ENCODE data around the gene BAIAP3. TPM values are rescaled to one million over a fixed set of nuclear protein-coding genes. Genes with fewer than 3 reads are reported as not detected.
A peak's percentile ranks its signal among the peaks of the same experiment; 100 is the strongest.

BAIAP3 gene
- total RNA-seq, 1 experiment from 2014 or later = not detected

DNA sequence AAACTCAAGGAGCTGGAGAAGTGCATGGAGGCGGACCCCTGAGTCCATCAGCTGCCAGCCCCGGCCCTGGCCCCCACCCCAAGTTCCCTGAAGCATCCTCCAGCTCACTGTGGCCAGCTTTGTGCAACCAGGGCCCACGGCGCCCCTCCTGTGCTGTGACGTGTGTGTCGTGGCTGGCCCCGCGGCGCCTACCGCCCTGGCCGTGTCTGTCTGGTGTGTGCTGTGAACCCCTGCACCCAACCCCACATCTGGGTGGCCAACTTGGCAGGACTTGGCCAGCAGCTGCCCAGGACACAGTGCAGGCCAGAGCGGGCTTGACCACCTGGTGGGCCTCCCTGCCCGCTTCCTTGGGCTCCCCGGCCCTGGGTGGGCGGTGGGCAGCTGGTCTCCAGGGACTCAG is 15.0 kb downstream of the BAIAP3 start:
- Histone ChIP-seq H3K4me2 (ENCODE audit: low read depth, low read length, poor library complexity, severe bottlenecking) (no peak overlapping the region), H3K27me3 (ENCODE audit: low read length) (no peaks in the 10 kb centered on the region), H3K79me2 (ENCODE audit: low read length) (peaks cover 31% of the 10 kb centered on the region), H3K9me3 (ENCODE audit: low read length) (no peaks in the 10 kb centered on the region), H3K36me3 (ENCODE audit: insufficient read depth, low read length) (no peaks in the 10 kb centered on the region), H4K20me1 (ENCODE audit: insufficient read depth, low read depth, low read length) (peaks cover 10% of the 10 kb centered on the region; the same call in 1 of the 2 replicates), H2AFZ (ENCODE audit: low read length) (no peak overlapping the region), H3K9me2 (replicated peaks; ENCODE audit: insufficient read depth, low read length) (no peaks in the 10 kb centered on the region), H3K27ac (ENCODE audit: low read length) (no peak overlapping the region), H3K4me3 (ENCODE audit: low read length) (no peak overlapping the region), H3K9ac (ENCODE audit: low read length) (no peak overlapping the region), H3K4me1 (ENCODE audit: low read length) (peaks cover 25% of the 10 kb centered on the region)
- no peak for DNase-seq

GRCh38 chr16:1348926-1349325 is 15.5 kb downstream of the BAIAP3 start:
- DNase-seq = no peak
- H2AFZ ChIP-seq (ENCODE audit: low read length) = no peak overlapping the region

DNA sequence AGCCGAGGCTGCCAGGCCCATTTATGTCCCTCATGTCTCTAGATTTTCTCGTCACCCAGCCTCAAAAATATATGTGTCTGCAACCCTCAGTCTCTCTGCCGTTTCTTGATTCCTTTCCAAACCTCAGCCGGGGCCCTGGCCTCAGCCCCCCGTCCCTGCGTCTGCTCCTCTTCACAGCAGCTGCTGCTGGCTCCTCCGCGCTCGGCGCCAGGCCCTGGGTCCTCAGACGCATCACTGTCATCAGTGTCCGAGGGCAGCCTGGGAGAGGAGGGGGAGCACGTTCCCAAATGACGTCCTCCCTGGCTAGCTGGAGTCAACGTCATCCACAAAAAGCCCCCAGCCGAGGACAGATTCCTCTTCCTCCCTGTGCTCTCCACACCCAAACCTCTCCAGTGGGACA is 15.9 kb downstream of the BAIAP3 start:
- Histone ChIP-seq H3K4me3 (ENCODE audit: low read length) (no peak overlapping the region), H4K20me1 (ENCODE audit: insufficient read depth, low read depth, low read length) (0 out of 2 replicates have a peak, but pooled peaks cover 7% of the 10 kb centered on the region), H3K9ac (ENCODE audit: low read length) (no peak overlapping the region), H3K79me2 (ENCODE audit: low read length) (peaks cover 39% of the 10 kb centered on the region), H2AFZ (ENCODE audit: low read length) (no peak overlapping the region), H3K27me3 (ENCODE audit: low read length) (no peaks in the 10 kb centered on the region), H3K27ac (ENCODE audit: low read length) (no peak overlapping the region), H3K9me2 (replicated peaks; ENCODE audit: insufficient read depth, low read length) (no peaks in the 10 kb centered on the region), H3K36me3 (ENCODE audit: insufficient read depth, low read length) (no peaks in the 10 kb centered on the region), H3K9me3 (ENCODE audit: low read length) (no peaks in the 10 kb centered on the region), H3K4me2 (ENCODE audit: low read depth, low read length, poor library complexity, severe bottlenecking) (no peak overlapping the region), H3K4me1 (ENCODE audit: low read length) (peaks cover 23% of the 10 kb centered on the region)
- DNase-seq = no peak

More at GRCh38 chr16:1348926-1349325, 15.5 kb downstream of the BAIAP3 start:
- Histone ChIP-seq H4K20me1 (ENCODE audit: insufficient read depth, low read depth, low read length) (0 out of 2 replicates have a peak, but pooled peaks cover 7% of the 10 kb centered on the region), H3K4me2 (ENCODE audit: low read depth, low read length, poor library complexity, severe bottlenecking) (no peak overlapping the region), H3K9me2 (replicated peaks; ENCODE audit: insufficient read depth, low read length) (no peaks in the 10 kb centered on the region), H3K27me3 (ENCODE audit: low read length) (no peaks in the 10 kb centered on the region), H3K9me3 (ENCODE audit: low read length) (no peaks in the 10 kb centered on the region), H3K4me3 (ENCODE audit: low read length) (no peak overlapping the region), H3K79me2 (ENCODE audit: low read length) (peaks cover 36% of the 10 kb centered on the region), H3K36me3 (ENCODE audit: insufficient read depth, low read length) (no peaks in the 10 kb centered on the region), H3K27ac (ENCODE audit: low read length) (no peak overlapping the region), H3K9ac (ENCODE audit: low read length) (no peak overlapping the region), H3K4me1 (ENCODE audit: low read length) (peaks cover 23% of the 10 kb centered on the region)

DNA sequence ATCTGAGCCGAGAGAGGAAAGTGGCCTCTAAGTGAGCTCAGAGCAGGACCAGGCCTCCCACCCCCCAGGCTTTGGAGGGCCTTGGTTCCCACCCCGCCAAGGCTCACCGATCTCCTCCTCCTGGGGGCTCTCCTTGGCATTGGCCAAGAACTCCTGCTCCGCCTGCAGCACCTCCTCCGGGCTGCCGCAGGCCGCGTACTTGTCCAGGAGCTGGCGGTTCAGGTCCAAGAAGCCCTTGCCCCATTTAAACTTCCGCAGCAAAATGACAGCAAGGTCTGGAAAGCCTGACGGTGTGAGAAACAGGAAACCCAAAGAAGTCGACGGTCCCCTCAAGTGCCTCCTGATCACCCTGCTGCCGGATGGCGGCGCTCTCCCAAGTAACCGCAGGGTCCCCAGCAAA is 16.5 kb downstream of the BAIAP3 start:
- no peaks in the 10 kb centered on the region for H3K27me3 ChIP-seq (ENCODE audit: low read length)
- H3K9me3 ChIP-seq (ENCODE audit: low read length) = no peaks in the 10 kb centered on the region

DNA sequence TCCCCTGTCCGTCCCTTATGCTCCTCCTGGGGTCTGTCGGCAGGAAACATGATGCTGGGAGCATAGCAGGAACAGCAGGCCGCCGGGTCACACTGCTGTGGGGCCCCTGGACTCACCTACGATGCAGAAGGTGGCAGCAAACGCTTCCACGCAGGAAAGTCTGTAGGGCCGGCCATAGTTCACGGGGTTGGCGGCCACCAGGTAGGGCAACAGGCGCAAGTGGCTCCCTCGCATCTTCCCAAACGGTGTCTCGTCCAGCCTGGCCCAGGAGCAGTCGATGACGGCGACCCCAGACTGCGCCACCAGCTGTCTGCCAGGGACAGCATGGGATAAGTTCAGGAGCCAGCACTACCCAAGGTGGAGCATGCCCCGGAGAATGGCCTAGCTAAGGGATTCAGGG is 17.2 kb downstream of the BAIAP3 start:
- H3K36me3 ChIP-seq (ENCODE audit: insufficient read depth, low read length) = no peaks in the 10 kb centered on the region
- H4K20me1 ChIP-seq (ENCODE audit: insufficient read depth, low read depth, low read length) = 0 out of 2 replicates have a peak, but pooled peaks cover 7% of the 10 kb centered on the region
- peaks cover 50% of the 10 kb centered on the region for H3K79me2 ChIP-seq (ENCODE audit: low read length)
- no peak for DNase-seq
- no peak overlapping the region for H3K27ac ChIP-seq (ENCODE audit: low read length)
- H3K4me3 ChIP-seq (ENCODE audit: low read length) = peak overlapping the region; percentile 96
- no peaks in the 10 kb centered on the region for H3K27me3 ChIP-seq (ENCODE audit: low read length)
- H2AFZ ChIP-seq (ENCODE audit: low read length) = no peak overlapping the region
- peak overlapping the region; percentile 98 for H3K4me2 ChIP-seq (ENCODE audit: low read depth, low read length, poor library complexity, severe bottlenecking)
- H3K9me3 ChIP-seq (ENCODE audit: low read length) = no peaks in the 10 kb centered on the region
- peaks cover 23% of the 10 kb centered on the region for H3K4me1 ChIP-seq (ENCODE audit: low read length)
- H3K9me2 ChIP-seq (replicated peaks; ENCODE audit: insufficient read depth, low read length) = no peaks in the 10 kb centered on the region
- H3K9ac ChIP-seq (ENCODE audit: low read length) = peak overlapping the region; percentile 89

More for the DNA sequence above, 16.5 kb downstream of the BAIAP3 start:
- DNase-seq = no peak
- peak overlapping the region; percentile 96; the same call in 1 of the 2 replicates for H3K4me3 ChIP-seq (ENCODE audit: low read length)
- H3K9ac ChIP-seq (ENCODE audit: low read length) = 0 out of 2 replicates have a peak overlapping the region, but pooled peaks have one; percentile 89
- H3K4me1 ChIP-seq (ENCODE audit: low read length) = peaks cover 23% of the 10 kb centered on the region
- H3K4me2 ChIP-seq (ENCODE audit: low read depth, low read length, poor library complexity, severe bottlenecking) = no peak overlapping the region
- no peak overlapping the region for H3K27ac ChIP-seq (ENCODE audit: low read length)
- peaks cover 45% of the 10 kb centered on the region for H3K79me2 ChIP-seq (ENCODE audit: low read length)
- no peaks in the 10 kb centered on the region for H3K9me2 ChIP-seq (replicated peaks; ENCODE audit: insufficient read depth, low read length)
- 0 out of 2 replicates have a peak, but pooled peaks cover 7% of the 10 kb centered on the region for H4K20me1 ChIP-seq (ENCODE audit: insufficient read depth, low read depth, low read length)
- H3K36me3 ChIP-seq (ENCODE audit: insufficient read depth, low read length) = no peaks in the 10 kb centered on the region
- no peak overlapping the region for H2AFZ ChIP-seq (ENCODE audit: low read length)

DNA sequence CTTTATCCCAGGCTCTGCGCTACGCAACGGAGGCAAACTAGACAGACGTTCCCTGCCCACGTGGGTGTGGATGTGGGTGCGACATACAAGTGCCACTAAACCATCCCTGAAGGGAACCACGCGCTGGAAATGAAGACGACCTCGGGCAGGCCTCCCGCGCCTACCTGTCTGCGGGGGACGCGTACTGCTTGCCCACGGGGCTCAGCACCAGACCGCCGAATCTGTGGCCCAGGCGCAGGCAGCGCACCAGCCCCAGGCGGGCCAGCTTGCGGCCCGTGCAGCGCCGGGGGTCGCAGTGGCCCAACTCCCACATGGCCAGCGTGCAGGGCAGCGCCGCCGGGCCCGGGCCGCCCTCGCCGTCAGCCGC is 17.8 kb downstream of the BAIAP3 start:
- DNase-seq = no peak
- Histone ChIP-seq H3K4me1 (ENCODE audit: low read length) (peaks cover 23% of the 10 kb centered on the region), H3K9me3 (ENCODE audit: low read length) (no peaks in the 10 kb centered on the region), H3K27me3 (ENCODE audit: low read length) (no peaks in the 10 kb centered on the region), H3K4me2 (ENCODE audit: low read depth, low read length, poor library complexity, severe bottlenecking) (peak overlapping the region; percentile 98), H3K9me2 (replicated peaks; ENCODE audit: insufficient read depth, low read length) (no peaks in the 10 kb centered on the region), H2AFZ (ENCODE audit: low read length) (peak overlapping the region; percentile 84; the same call in 1 of the 2 replicates), H4K20me1 (ENCODE audit: insufficient read depth, low read depth, low read length) (0 out of 2 replicates have a peak, but pooled peaks cover 7% of the 10 kb centered on the region), H3K27ac (ENCODE audit: low read length) (no peak overlapping the region), H3K79me2 (ENCODE audit: low read length) (peaks cover 55% of the 10 kb centered on the region), H3K4me3 (ENCODE audit: low read length) (peak overlapping the region; percentile 96), H3K36me3 (ENCODE audit: insufficient read depth, low read length) (no peaks in the 10 kb centered on the region), H3K9ac (ENCODE audit: low read length) (peak overlapping the region; percentile 89)

GRCh38 chr16:1351582-1352362 is 18.3 kb downstream of the BAIAP3 start, which contains the start of the genes GNPTG and TSR3:
Gene GNPTG, plus strand, starts transcription at chr16:1351931. Its CDS starts 35 bp downstream, at chr16:1351966.
Gene TSR3, minus strand, starts transcription at chr16:1351878. Its CDS starts 74 bp downstream, at chr16:1351804.
- Histone ChIP-seq H3K79me2 (ENCODE audit: low read length) (peaks cover 56% of the 10 kb centered on the region), H3K4me1 (ENCODE audit: low read length) (peaks cover 23% of the 10 kb centered on the region)
- DNase-seq = peak; percentile 95

DNA sequence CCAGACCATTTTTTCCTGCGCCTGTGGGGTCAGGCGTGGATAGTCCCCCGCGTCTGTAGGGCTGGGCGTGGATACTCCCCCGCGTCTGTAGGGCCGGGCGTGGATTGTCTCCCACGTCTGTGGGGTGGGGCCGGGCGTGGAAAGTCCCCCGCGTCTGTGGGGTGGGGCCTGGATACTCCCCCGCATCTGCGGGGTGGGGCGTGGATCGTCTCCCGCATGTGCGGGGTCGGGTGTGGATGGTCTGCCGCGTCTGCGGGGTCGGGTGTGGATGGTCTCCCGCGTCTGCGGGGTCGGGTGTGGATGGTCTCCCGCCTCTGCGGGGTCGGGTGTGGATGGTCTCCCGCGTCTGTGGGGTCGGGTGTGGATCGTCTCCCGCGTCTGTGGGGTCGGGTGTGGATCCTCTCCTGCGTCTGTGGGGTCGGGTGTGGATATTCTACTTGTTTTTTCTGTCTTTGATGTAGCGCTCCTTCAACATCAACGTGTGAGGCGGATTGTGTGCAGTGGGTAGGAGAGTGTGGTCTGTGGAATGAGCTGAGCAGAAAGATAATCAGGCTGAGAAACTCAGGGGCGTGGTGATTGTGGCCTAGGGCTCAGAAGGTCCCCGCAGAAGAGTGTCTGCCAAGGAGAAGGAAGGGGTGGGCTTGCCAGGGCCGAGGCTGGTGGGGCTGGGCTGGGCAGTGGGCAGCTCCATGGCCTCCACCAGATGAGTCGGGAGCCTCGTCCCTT is 21.5 kb downstream of the BAIAP3 start:
- H4K20me1 ChIP-seq (ENCODE audit: insufficient read depth, low read depth, low read length) = 0 out of 2 replicates have a peak, but pooled peaks cover 7% of the 10 kb centered on the region
- no peak overlapping the region for H3K4me2 ChIP-seq (ENCODE audit: low read depth, low read length, poor library complexity, severe bottlenecking)
- no peak overlapping the region for H3K27ac ChIP-seq (ENCODE audit: low read length)
- no peak overlapping the region for H3K4me3 ChIP-seq (ENCODE audit: low read length)
- no peaks in the 10 kb centered on the region for H3K36me3 ChIP-seq (ENCODE audit: insufficient read depth, low read length)
- H3K4me1 ChIP-seq (ENCODE audit: low read length) = peaks cover 23% of the 10 kb centered on the region
- no peaks in the 10 kb centered on the region for H3K27me3 ChIP-seq (ENCODE audit: low read length)
- H3K9ac ChIP-seq (ENCODE audit: low read length) = no peak overlapping the region
- no peak overlapping the region for H2AFZ ChIP-seq (ENCODE audit: low read length)
- DNase-seq = no peak
- peaks cover 62% of the 10 kb centered on the region for H3K79me2 ChIP-seq (ENCODE audit: low read length)
- H3K9me2 ChIP-seq (replicated peaks; ENCODE audit: insufficient read depth, low read length) = no peaks in the 10 kb centered on the region
- H3K9me3 ChIP-seq (ENCODE audit: low read length) = no peaks in the 10 kb centered on the region

More at GRCh38 chr16:1351582-1352362, 18.3 kb downstream of the BAIAP3 start, which contains the start of the genes GNPTG and TSR3:
- Histone ChIP-seq H3K9me3 (ENCODE audit: low read length) (no peaks in the 10 kb centered on the region), H3K9ac (ENCODE audit: low read length) (peak within 1 kb of the TSS; percentile 89), H3K27me3 (ENCODE audit: low read length) (no peaks in the 10 kb centered on the region), H4K20me1 (ENCODE audit: insufficient read depth, low read depth, low read length) (0 out of 2 replicates have a peak, but pooled peaks cover 7% of the 10 kb centered on the region), H3K9me2 (replicated peaks; ENCODE audit: insufficient read depth, low read length) (no peaks in the 10 kb centered on the region), H2AFZ (ENCODE audit: low read length) (peak within 1 kb of the TSS; percentile 84; the same call in 1 of the 2 replicates), H3K4me2 (ENCODE audit: low read depth, low read length, poor library complexity, severe bottlenecking) (peak within 1 kb of the TSS; percentile 98), H3K4me3 (ENCODE audit: low read length) (peak within 1 kb of the TSS; percentile 96), H3K36me3 (ENCODE audit: insufficient read depth, low read length) (no peaks in the 10 kb centered on the region), H3K27ac (ENCODE audit: low read length) (no peak within 1 kb of the TSS)
